Neuron (in vitro differentiated cells): ENCODE measurements around the gene DDX4.
"Not testable (repeated sequence)": the region's sequence is repeated elsewhere in the genome, so short reads cannot be mapped to it uniquely, and the experiment has no call there.

Source experiments
- H2AFZ ChIP-seq: one replicate; pipeline ENCODE4 v1.6.1; 2013; ENCODE audit warnings: low read depth, mild to moderate bottlenecking, inconsistent platforms, low read length, moderate library complexity
- H3K27me3 ChIP-seq: one replicate; pipeline ENCODE4 v1.6.1; 2013; ENCODE audit warnings: low read length; ENCODE audit not compliant: insufficient read depth
- H3K36me3 ChIP-seq: one replicate; pipeline ENCODE4 v1.6.1; 2013; ENCODE audit warnings: low read length; ENCODE audit not compliant: insufficient read depth
- H3K4me1 ChIP-seq: one replicate; pipeline ENCODE4 v1.6.1; 2013; ENCODE audit warnings: low read length; ENCODE audit not compliant: insufficient read depth
- H3K4me3 ChIP-seq: 2 replicates; pipeline ENCODE4 v1.5.1; 2013; ENCODE audit warnings: mild to moderate bottlenecking, low read length, moderate library complexity
- H3K9me3 ChIP-seq: one replicate; pipeline ENCODE4 v1.6.1; 2013; ENCODE audit warnings: low read length

DDX4 gene

GRCh38 chr5:55747778-55748318 is 10.0 kb downstream of the DDX4 start:
- Histone ChIP-seq H3K4me1 (no peaks in the 10 kb centered on the region), H3K9me3 (no peaks in the 10 kb centered on the region), H3K27me3 (peaks cover 2% of the 10 kb centered on the region), H2AFZ (no peak overlapping the region), H3K4me3 (no peak overlapping the region), H3K36me3 (no peaks in the 10 kb centered on the region)

- H3K36me3 ChIP-seq: no peaks in the 10 kb centered on the region
- peaks cover 2% of the 10 kb centered on the region for H3K27me3 ChIP-seq
- no peak overlapping the region for H3K4me3 ChIP-seq
- H3K4me1 ChIP-seq: no peaks in the 10 kb centered on the region
- no peaks in the 10 kb centered on the region for H3K9me3 ChIP-seq
- H2AFZ ChIP-seq: peak overlapping the region; percentile 10
These were observed 11.5 kb downstream of the DDX4 start for GRCh38 chr5:55749387-55749786.

- no peak overlapping the region for H2AFZ ChIP-seq
- no peaks in the 10 kb centered on the region for H3K36me3 ChIP-seq
- H3K27me3 ChIP-seq: peaks cover 2% of the 10 kb centered on the region
- no peak overlapping the region for H3K4me3 ChIP-seq
- H3K4me1 ChIP-seq: no peaks in the 10 kb centered on the region
- H3K9me3 ChIP-seq: no peaks in the 10 kb centered on the region
These were observed 12.2 kb downstream of the DDX4 start for GRCh38 chr5:55750063-55750462.

- Histone ChIP-seq H3K4me1 (no peaks in the 10 kb centered on the region), H3K9me3 (no peaks in the 10 kb centered on the region), H3K36me3 (no peaks in the 10 kb centered on the region), H2AFZ (no peak overlapping the region), H3K27me3 (peaks cover 2% of the 10 kb centered on the region), H3K4me3 (no peak overlapping the region)
These were observed 12.6 kb downstream of the DDX4 start for GRCh38 chr5:55750499-55750898.

GRCh38 chr5:55758231-55758630 is 20.4 kb downstream of the DDX4 start:
- Histone ChIP-seq H3K9me3 (no peaks in the 10 kb centered on the region), H3K36me3 (no peaks in the 10 kb centered on the region), H2AFZ (no peak overlapping the region), H3K27me3 (no peaks in the 10 kb centered on the region), H3K4me1 (no peaks in the 10 kb centered on the region), H3K4me3 (no peak overlapping the region)

GRCh38 chr5:55758714-55759113 is 20.9 kb downstream of the DDX4 start:
- no peaks in the 10 kb centered on the region for H3K9me3 ChIP-seq
- no peak overlapping the region for H2AFZ ChIP-seq
- H3K4me1 ChIP-seq: no peaks in the 10 kb centered on the region
- H3K27me3 ChIP-seq: no peaks in the 10 kb centered on the region
- H3K36me3 ChIP-seq: no peaks in the 10 kb centered on the region
- no peak overlapping the region for H3K4me3 ChIP-seq

- not testable (repeated sequence) for H3K4me3 ChIP-seq, H2AFZ ChIP-seq, H3K4me1 ChIP-seq, H3K27me3 ChIP-seq, H3K36me3 ChIP-seq, H3K9me3 ChIP-seq
These were observed 23.9 kb downstream of the DDX4 start for GRCh38 chr5:55761721-55762120.

GRCh38 chr5:55763746-55764420 is 26.0 kb downstream of the DDX4 start:
- H3K9me3 ChIP-seq: no peaks in the 10 kb centered on the region
- H3K27me3 ChIP-seq: no peaks in the 10 kb centered on the region
- H3K36me3 ChIP-seq: no peaks in the 10 kb centered on the region
- H3K4me1 ChIP-seq: no peaks in the 10 kb centered on the region
- H2AFZ ChIP-seq: no peak overlapping the region
- H3K4me3 ChIP-seq: no peak overlapping the region

- Histone ChIP-seq H3K4me3 (no peak overlapping the region), H2AFZ (no peak overlapping the region), H3K36me3 (no peaks in the 10 kb centered on the region), H3K4me1 (no peaks in the 10 kb centered on the region), H3K9me3 (no peaks in the 10 kb centered on the region), H3K27me3 (no peaks in the 10 kb centered on the region)
These were observed 30.4 kb downstream of the DDX4 start for GRCh38 chr5:55768279-55768678.

- Histone ChIP-seq H3K9me3 (no peaks in the 10 kb centered on the region), H2AFZ (no peak overlapping the region), H3K4me1 (no peaks in the 10 kb centered on the region), H3K4me3 (no peak overlapping the region), H3K36me3 (no peaks in the 10 kb centered on the region), H3K27me3 (no peaks in the 10 kb centered on the region)
These were observed 33.4 kb downstream of the DDX4 start for GRCh38 chr5:55771175-55771655.

GRCh38 chr5:55773057-55773456 is 35.2 kb downstream of the DDX4 start:
- no peaks in the 10 kb centered on the region for H3K4me1 ChIP-seq
- H2AFZ ChIP-seq: no peak overlapping the region
- no peaks in the 10 kb centered on the region for H3K36me3 ChIP-seq
- no peaks in the 10 kb centered on the region for H3K9me3 ChIP-seq
- H3K27me3 ChIP-seq: no peaks in the 10 kb centered on the region
- no peak overlapping the region for H3K4me3 ChIP-seq

GRCh38 chr5:55777332-55777731 is 39.5 kb downstream of the DDX4 start:
- Histone ChIP-seq H3K27me3 (no peaks in the 10 kb centered on the region), H3K4me1 (no peaks in the 10 kb centered on the region), H3K4me3 (no peak overlapping the region), H3K36me3 (no peaks in the 10 kb centered on the region), H2AFZ (no peak overlapping the region), H3K9me3 (no peaks in the 10 kb centered on the region)

- Histone ChIP-seq H3K4me3 (no peak overlapping the region), H3K9me3 (no peaks in the 10 kb centered on the region), H3K4me1 (no peaks in the 10 kb centered on the region), H2AFZ (no peak overlapping the region), H3K36me3 (no peaks in the 10 kb centered on the region), H3K27me3 (no peaks in the 10 kb centered on the region)
These were observed 63.1 kb downstream of the DDX4 start for GRCh38 chr5:55800924-55801323.

GRCh38 chr5:55808814-55809213 is 71.0 kb downstream of the DDX4 start:
- not testable (repeated sequence) for H3K9me3 ChIP-seq, H3K27me3 ChIP-seq, H3K4me1 ChIP-seq, H2AFZ ChIP-seq, H3K4me3 ChIP-seq, H3K36me3 ChIP-seq
